ENCODE results near the gene TFF2.
A peak's percentile ranks its signal among the peaks of the same experiment; 100 is the strongest.

The TFF2 gene

DNA sequence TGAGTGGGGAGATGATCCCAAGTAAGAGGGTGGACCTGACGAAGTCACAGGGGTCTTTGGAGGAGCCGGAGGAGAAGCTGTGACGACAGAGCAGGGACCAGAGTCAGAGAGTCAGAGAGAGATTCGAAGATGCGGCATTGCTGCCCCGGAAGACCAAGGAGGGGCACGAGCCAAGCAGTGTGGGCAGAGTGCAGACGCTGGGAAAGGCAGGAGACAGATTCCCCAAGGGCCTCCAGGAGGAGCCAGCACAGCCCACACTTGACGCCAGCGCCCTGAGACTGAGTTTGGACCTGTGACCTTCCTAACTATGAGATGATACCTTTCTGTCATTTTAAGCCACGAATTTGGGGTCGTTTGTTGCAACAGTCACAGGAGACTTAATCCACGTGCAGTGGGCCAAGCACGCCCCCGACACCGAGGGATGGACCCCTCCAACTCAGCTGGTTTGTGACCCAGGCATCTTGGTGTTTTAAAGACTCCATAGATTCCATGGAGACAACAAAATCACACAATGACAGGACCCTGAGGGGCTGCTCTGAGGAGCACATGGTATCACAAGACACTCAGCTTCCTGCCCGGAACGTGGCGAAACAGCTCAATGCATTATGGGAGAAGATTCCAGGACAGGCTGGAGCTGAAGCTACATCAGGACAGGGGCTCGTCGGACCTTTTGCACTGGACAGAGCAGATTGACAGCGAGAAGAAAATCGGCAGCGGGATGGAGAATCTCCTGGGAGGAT, 26.6 kb upstream of the TFF2 start:
- intact Hi-C loops (cut with micrococcal nuclease) = no loop called here
- peaks cover 8% of the 10 kb centered on the region for H3K27me3 Mint-ChIP-seq
- H3K36me3 Mint-ChIP-seq (ENCODE audit: low read depth) = no peaks in the 10 kb centered on the region
- no peak overlapping the region for H3K27ac Mint-ChIP-seq
- peaks cover 10% of the 10 kb centered on the region for H3K9me3 Mint-ChIP-seq
- H3K4me3 Mint-ChIP-seq = no peak overlapping the region
- H3K4me1 Mint-ChIP-seq (ENCODE audit: low read depth) = peaks cover 2% of the 10 kb centered on the region

DNA sequence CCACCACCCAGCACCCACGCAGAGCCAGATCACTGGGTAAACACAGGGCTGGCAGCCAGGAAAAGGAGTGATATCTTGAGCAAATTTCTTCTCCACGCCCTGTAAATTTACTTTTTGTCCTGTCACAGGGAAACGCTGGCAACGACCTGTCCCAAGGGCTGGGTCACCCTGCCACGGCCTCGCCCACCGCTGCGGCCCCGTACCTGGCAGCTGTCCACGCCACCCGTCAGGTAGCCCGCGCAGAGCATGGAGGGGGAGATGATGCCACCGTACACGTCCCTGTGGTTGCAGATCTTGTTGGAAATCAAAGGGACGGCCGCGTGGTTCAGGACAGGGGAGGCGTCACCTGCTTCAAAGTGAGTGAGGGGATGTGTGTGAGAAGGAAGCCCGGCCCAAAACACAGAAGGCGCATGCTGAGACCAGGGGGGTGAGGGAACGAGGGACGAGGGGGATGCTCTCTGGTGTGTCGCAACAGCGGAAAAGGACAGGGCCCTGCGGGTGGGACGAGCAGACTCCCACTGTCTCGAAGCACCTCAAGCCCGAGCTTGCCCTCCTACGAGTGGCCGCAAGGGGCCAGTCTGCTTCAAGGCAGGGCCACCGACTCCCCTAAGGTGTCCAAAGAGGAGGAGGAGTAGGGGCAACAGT, 25.7 kb upstream of the TFF2 start:
- H3K9me3 Mint-ChIP-seq = peaks cover under 1% of the 10 kb centered on the region
- intact Hi-C loops (cut with micrococcal nuclease) = no loop called here
- no peak overlapping the region for H3K27ac Mint-ChIP-seq
- H3K36me3 Mint-ChIP-seq (ENCODE audit: low read depth) = no peaks in the 10 kb centered on the region
- no peak overlapping the region for H3K4me3 Mint-ChIP-seq
- peaks cover 5% of the 10 kb centered on the region for H3K27me3 Mint-ChIP-seq
- no peaks in the 10 kb centered on the region for H3K4me1 Mint-ChIP-seq (ENCODE audit: low read depth)

DNA sequence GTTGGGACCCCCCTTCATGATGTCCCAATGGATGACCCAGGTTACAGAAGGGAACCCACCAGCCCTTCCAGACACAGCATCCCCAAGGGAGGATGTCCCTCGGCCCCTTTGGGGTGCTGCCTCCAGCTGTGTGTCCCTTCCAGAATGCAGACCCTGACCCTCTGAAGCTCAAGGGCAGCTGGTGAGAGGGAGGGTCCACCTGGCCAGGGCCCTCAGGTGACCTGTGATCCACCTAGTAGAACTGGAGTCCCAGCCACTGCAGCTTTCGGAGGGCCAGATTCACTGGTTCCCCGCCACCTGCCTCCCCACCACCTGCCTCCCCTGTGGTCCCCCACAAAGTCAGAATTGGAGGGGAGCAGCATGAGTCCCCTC, 25.2 kb upstream of the TFF2 start:
- Mint-ChIP-seq H3K36me3 (ENCODE audit: low read depth) (no peaks in the 10 kb centered on the region), H3K9me3 (no peaks in the 10 kb centered on the region), H3K4me3 (no peak overlapping the region), H3K27me3 (peaks cover 8% of the 10 kb centered on the region), H3K4me1 (ENCODE audit: low read depth) (no peaks in the 10 kb centered on the region), H3K27ac (no peak overlapping the region)
- intact Hi-C loops (cut with micrococcal nuclease) = no loop called here

DNA sequence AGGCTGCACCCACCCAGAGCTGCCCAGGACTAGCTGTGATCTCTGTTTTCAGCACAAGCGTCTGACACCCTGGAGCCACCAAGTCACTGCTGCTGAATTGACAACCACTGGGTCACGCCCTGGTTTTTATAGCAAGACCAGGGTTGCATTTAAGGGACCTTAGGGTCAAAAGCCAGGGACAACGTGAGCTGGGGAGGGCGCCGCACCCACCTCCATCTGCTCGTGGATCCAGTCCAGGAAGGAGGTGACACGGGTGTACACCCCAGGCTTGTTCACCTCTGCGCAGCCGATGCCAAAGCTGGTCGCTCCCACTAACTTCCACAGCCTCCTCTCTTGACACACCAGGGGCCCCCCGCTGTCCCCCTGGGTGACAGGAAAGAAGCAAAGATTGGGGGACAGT, 24.7 kb upstream of the TFF2 start:
- intact Hi-C loops (cut with micrococcal nuclease) = no loop called here
- H3K27me3 Mint-ChIP-seq = peaks cover 10% of the 10 kb centered on the region
- H3K4me1 Mint-ChIP-seq (ENCODE audit: low read depth) = no peaks in the 10 kb centered on the region
- no peak overlapping the region for H3K4me3 Mint-ChIP-seq
- no peak overlapping the region for H3K27ac Mint-ChIP-seq
- H3K36me3 Mint-ChIP-seq (ENCODE audit: low read depth) = no peaks in the 10 kb centered on the region
- no peaks in the 10 kb centered on the region for H3K9me3 Mint-ChIP-seq

DNA sequence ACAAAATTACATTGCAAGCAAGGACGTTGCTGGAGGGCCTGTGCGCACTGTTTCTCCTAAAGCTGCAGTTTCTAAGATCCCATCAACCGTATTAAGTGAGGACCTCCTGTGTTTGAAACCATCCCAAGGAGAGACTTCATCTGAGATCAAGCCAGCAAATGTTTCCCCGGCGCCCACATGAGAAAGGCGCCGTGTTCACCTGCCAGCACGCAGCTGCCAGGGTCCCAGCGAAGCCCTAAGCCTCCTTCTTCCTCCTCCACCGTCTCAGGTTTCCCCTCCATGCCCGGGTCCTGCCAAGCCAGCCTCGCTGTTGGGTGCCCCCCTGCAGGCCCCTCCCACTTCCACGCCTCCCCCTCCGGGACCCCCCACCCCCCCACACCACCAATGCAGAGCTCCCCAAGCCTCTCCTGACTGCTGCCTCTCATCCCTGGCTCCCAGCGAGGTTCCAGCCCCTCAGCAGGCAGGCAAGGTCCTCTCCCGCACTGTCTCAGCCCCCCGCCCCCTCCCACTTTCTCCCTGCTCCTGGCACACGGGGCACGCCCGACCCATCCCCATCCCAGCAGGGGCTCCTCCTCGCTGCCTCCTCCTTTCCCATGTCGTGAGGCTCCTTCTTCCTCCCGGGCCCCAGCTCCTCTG, 24.2 kb upstream of the TFF2 start:
- H3K36me3 Mint-ChIP-seq (ENCODE audit: low read depth) = no peaks in the 10 kb centered on the region
- peaks cover 11% of the 10 kb centered on the region for H3K27me3 Mint-ChIP-seq
- H3K4me1 Mint-ChIP-seq (ENCODE audit: low read depth) = no peaks in the 10 kb centered on the region
- H3K27ac Mint-ChIP-seq = no peak overlapping the region
- intact Hi-C loops (cut with micrococcal nuclease) = no loop called here
- no peaks in the 10 kb centered on the region for H3K9me3 Mint-ChIP-seq
- H3K4me3 Mint-ChIP-seq = no peak overlapping the region

DNA sequence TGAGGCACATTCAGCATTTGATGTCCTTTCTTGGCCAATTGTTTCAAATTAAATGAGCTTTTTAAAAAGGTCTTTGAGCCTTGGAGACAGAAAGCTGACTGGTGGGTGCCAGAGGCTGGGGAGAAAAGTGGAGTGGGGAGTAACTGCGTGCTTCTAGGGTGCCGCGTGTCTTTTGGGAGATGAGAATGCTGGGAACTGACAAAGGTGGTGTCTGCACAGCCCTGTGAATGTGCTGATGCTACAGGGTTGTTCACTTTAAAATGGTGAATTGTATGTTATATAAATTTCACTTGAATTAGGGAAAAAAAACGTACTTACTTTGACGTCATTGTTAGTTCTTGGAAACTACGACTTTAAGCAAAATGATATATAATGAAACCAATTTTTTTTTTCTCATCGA, 23.7 kb upstream of the TFF2 start:
- Mint-ChIP-seq H3K4me3 (no peak overlapping the region), H3K36me3 (ENCODE audit: low read depth) (no peaks in the 10 kb centered on the region), H3K27me3 (peaks cover 11% of the 10 kb centered on the region), H3K4me1 (ENCODE audit: low read depth) (no peaks in the 10 kb centered on the region), H3K27ac (no peak overlapping the region), H3K9me3 (no peaks in the 10 kb centered on the region)
- intact Hi-C loops (cut with micrococcal nuclease) = no loop called here

DNA sequence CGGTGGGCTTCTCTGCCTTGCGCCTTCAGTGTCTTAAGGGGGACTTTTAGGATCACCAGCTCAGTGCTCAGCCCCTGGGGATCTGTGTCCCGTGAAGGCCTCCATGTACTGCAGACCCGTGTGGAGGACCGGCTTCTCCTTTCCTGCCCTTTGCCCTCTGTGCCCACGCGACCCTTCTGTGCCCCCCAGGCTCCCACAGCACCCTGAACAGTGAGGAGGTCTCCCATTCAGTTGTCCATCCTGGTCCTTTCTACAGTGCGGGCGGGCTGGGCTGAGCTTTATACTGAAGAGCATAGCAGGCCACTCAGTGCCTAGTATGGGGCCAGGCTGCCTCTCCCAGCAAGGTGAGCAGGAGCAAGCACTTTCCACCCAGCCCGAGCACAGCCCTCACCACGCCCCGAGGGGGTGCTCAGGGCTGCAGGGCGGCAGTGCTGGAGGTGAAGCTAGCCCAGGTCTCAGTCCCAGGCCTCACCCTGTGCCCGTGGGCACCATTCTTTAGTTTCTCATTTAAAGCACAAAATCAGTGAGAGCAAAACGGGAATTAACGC, 23.2 kb upstream of the TFF2 start:
- intact Hi-C loops (cut with micrococcal nuclease) = no loop called here
- Mint-ChIP-seq H3K27ac (no peak overlapping the region), H3K4me3 (no peak overlapping the region), H3K27me3 (peaks cover 11% of the 10 kb centered on the region), H3K9me3 (no peaks in the 10 kb centered on the region), H3K4me1 (ENCODE audit: low read depth) (no peaks in the 10 kb centered on the region), H3K36me3 (ENCODE audit: low read depth) (no peaks in the 10 kb centered on the region)

DNA sequence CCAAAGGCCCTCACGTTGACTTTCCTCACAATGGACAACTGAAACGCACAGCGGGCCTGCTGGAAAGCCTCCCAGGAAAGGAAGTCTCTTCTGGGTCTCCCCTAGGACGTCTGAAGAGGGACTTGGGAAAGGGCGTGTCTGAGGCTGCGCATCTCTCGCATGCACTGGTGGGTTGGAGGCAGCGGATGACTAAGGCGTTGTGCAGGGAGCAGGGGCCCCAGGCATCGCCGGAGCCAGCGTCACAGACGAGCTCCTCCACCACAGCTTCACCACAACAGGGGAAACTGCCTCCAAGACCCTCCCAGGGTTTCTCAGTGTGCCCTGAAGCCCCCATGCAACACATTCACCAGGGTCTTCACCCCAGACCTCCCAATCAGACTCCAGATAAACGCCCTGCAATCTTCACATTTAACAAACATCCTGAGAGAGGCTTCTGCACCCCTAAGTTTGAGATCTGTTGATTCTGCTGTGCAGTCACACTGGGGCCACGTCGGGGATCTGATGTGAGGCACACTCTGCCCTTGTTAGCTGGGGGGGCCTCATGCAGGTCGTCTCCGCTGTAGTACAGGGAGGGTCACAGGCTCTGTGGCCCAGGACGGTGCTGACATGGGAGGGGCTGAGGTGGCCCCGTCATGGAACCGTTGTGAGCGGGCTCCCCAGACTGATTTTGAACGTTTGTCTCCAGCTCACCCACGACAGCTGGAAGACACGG, 22.6 kb upstream of the TFF2 start:
- Mint-ChIP-seq H3K4me3 (no peak overlapping the region), H3K36me3 (ENCODE audit: low read depth) (no peaks in the 10 kb centered on the region), H3K4me1 (ENCODE audit: low read depth) (no peaks in the 10 kb centered on the region), H3K27me3 (peaks cover 11% of the 10 kb centered on the region), H3K27ac (no peak overlapping the region), H3K9me3 (no peaks in the 10 kb centered on the region)
- intact Hi-C loops (cut with micrococcal nuclease) = no loop called here

DNA sequence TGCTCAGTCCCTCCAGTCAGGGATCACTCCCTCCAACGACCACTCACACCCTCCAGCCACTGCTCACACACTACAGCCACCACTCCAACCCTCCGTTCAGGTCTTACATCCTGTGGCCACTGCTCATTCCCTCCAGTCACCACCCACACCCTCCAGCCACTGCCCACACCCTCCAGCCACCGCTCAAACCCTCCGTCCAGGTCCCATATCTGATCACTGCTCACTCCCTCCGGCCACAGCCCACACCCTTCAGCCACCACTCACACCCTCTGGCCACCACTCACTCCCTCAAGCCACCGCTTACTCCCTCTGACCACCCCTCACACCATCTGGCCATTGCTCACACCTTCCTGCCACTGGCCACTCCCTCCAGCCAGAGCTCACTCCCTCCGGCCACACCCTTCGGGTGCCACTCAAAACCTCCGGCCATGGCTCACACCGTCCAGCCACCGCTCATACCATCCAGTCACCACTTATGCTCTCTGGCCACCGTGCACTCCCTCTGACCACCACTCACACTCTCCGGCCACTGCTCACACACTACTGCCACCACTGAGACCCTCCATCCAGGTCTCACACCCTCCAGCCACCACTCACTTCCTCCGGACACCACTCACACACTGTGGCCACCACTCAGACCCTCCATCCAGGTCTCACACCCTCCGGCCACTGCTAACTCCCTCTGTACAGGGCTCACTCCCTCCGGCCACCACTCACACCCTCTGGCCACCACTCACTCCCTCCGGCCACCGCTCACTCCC, 20.3 kb upstream of the TFF2 start:
- Mint-ChIP-seq H3K27me3 (peaks cover 11% of the 10 kb centered on the region), H3K4me1 (ENCODE audit: low read depth) (no peaks in the 10 kb centered on the region), H3K27ac (peak overlapping the region; percentile 1), H3K4me3 (no peak overlapping the region), H3K9me3 (no peaks in the 10 kb centered on the region), H3K36me3 (ENCODE audit: low read depth) (no peaks in the 10 kb centered on the region)
- intact Hi-C loops (cut with micrococcal nuclease) = no loop called here

DNA sequence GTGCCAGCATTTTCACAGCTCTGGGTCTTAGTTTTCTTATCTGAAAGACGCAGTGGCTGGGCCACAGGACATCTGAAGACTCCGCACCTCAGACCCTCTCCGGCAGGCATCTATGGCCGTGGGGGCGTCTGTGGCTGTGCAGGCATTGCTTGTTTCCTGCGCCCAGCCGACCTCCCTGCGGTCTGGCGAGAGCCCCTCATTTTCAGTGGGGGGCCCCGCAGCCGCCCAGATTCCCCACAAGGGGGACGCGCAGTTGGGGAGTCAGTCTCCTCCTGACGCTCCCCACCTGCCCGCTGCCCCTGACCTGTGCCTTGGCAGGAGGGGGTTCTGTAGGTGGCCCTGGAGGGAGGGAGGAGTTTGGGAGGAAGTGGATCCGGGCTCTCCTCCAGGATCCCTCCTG, 19.0 kb upstream of the TFF2 start:
- H3K27me3 Mint-ChIP-seq = peaks cover 6% of the 10 kb centered on the region
- H3K36me3 Mint-ChIP-seq (ENCODE audit: low read depth) = no peaks in the 10 kb centered on the region
- no peaks in the 10 kb centered on the region for H3K4me1 Mint-ChIP-seq (ENCODE audit: low read depth)
- H3K27ac Mint-ChIP-seq = no peak overlapping the region
- H3K4me3 Mint-ChIP-seq = no peak overlapping the region
- intact Hi-C loops (cut with micrococcal nuclease) = no loop called here
- H3K9me3 Mint-ChIP-seq = no peaks in the 10 kb centered on the region

DNA sequence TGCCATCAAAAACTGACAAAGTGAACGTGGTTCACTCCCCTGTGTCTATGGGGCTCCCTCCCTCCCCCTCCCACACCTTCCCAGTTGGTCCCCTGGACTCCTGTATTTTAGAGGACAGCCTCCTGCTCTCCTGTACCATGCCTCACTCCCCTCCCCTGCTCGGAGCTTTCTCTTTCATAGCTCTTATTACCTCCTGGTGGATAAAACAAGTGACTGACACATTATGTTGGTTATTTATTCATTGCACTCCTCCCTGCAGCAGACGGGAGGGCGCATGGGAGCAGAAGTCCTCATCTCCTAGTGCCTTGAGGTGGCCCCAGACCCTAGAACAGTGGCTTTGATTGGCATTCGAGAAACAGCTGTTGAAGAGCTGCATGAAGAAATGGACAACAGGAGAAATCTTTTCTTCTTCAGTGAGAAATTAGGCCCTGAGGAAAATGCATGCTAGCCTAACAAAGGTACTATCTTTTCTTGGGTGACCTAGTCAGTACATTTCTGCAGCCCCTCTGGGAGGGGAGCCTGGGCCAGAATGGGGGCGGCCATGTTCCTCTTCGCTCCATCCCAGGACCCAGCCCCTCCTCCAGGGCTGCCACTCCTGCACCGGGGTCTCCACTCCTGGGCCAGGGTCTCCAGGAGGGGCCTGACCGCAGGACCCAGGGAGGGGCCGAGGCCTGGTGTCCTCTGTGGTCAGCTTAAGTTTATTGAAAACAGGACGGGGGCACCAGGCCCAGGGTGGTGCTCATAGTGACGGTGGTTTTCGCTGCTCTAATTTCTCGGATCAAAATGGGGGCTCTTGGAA, 16.8 kb upstream of the TFF2 start:
- no peak overlapping the region for H3K4me3 Mint-ChIP-seq
- intact Hi-C loops (cut with micrococcal nuclease) = no loop called here
- no peaks in the 10 kb centered on the region for H3K9me3 Mint-ChIP-seq
- H3K36me3 Mint-ChIP-seq (ENCODE audit: low read depth) = no peaks in the 10 kb centered on the region
- H3K27ac Mint-ChIP-seq = no peak overlapping the region
- peaks cover 10% of the 10 kb centered on the region for H3K4me1 Mint-ChIP-seq (ENCODE audit: low read depth)
- H3K27me3 Mint-ChIP-seq = peaks cover 17% of the 10 kb centered on the region

DNA sequence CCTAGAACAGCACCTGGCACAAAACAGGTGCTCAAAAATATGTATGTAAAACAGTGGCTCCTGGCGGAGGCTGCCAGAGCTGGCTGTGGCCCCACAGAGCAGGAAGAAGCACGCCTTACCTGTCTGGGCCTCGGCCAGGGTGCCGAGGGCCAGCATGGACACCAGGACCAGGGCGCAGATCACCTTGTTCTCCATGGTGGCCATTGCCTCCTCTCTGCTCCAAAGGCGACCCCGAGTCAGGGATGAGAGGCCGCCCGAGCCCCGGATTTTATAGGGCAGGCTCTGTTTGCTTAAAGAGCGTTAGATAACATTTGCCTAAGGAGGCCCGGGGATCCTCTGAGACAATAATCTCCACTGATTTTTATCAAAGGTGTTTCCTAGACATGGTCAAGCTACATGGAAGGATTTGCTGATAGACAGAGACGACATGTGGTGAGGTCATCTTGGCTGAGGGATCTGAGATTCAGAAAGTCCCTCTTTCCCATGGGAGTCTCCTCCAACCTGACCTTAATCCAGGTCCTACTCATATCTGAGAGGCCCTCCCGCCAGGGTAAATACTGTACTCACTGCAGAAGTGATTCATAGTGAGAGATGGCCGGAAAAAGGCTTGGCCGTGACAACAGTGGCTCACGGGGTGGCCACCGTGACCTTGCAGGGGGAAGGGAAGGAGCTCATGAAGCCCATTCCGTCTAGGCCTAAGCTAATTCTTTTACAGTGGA, 15.7 kb upstream of the TFF2 start, which contains the start of gene TFF1:
Gene TFF1 (minus strand): TSS at position 244 of the 719 bp plus-strand sequence. CDS start 40 bp downstream, at position 204.
- Mint-ChIP-seq H3K9me3 (no peaks in the 10 kb centered on the region), H3K27me3 (peaks cover 20% of the 10 kb centered on the region), H3K36me3 (ENCODE audit: low read depth) (no peaks in the 10 kb centered on the region), H3K27ac (no peak within 1 kb of the TSS), H3K4me1 (ENCODE audit: low read depth) (peaks cover 10% of the 10 kb centered on the region), H3K4me3 (no peak within 1 kb of the TSS)
- intact Hi-C loops (cut with micrococcal nuclease) = no loop called here

All from dendritic cell treated with granulocyte-macrophage colony-stimulating factor and Interleukin-4, amounts not matched to agents 40 ng/mL and 50 ng/mL, for 4 days (primary cell).